HEK293 (cell line): ENCODE measurements around the gene TSHZ3.

Source experiments
- EGR2 ChIP-seq: fragments of 450-650 bp; formaldehyde crosslinking; IDR thresholded peaks from 2 replicates; pipeline ENCODE4 v1.5.1; 2016; ENCODE audit warnings: low read depth, missing biosample characterization, missing genetic modification characterization
- KLF1 ChIP-seq: fragments of 450-650 bp; formaldehyde crosslinking; IDR thresholded peaks from 2 replicates; pipeline ENCODE4 v1.5.1; 2016; ENCODE audit warnings: missing biosample characterization, missing genetic modification characterization
- KLF8 ChIP-seq: fragments of 450-650 bp; formaldehyde crosslinking; IDR thresholded peaks from 2 replicates; pipeline ENCODE4 v1.5.1; 2016; ENCODE audit warnings: missing biosample characterization, missing genetic modification characterization
- KLF9 ChIP-seq: fragments of 450-650 bp; formaldehyde crosslinking; IDR thresholded peaks from 2 replicates; pipeline ENCODE4 v1.5.1; 2016; ENCODE audit warnings: missing biosample characterization, missing genetic modification characterization, low read depth
- PBX3 ChIP-seq: sonication (generic); formaldehyde crosslinking; IDR thresholded peaks from 2 replicates; pipeline ENCODE4 v1.8.1; 2022; ENCODE audit warnings: mild to moderate bottlenecking, moderate library complexity, missing genetic modification reagents
- SCRT2 ChIP-seq: fragments of 450-650 bp; formaldehyde crosslinking; IDR thresholded peaks from 2 replicates; pipeline ENCODE4 v1.5.1; 2016; ENCODE audit warnings: missing biosample characterization, missing genetic modification characterization
- ZBTB11 ChIP-seq: fragments of 450-650 bp; formaldehyde crosslinking; conservative IDR thresholded peaks from 2 replicates; pipeline ENCODE4 v1.5.1; 2016; ENCODE audit warnings: low read depth, missing biosample characterization, missing genetic modification characterization
- ZBTB21 ChIP-seq: fragments of 450-650 bp; formaldehyde crosslinking; IDR thresholded peaks from 2 replicates; pipeline ENCODE4 v1.5.1; 2017; ENCODE audit warnings: missing biosample characterization, missing genetic modification characterization
- ZBTB44 ChIP-seq: fragments of 450-650 bp; IDR thresholded peaks from 2 replicates; pipeline ENCODE4 v1.5.1; 2018; ENCODE audit warnings: missing biosample characterization, mild to moderate bottlenecking, missing genetic modification characterization
- ZIC2 ChIP-seq: fragments of 450-650 bp; formaldehyde crosslinking; IDR thresholded peaks from 2 replicates; pipeline ENCODE4 v1.5.1; 2016; ENCODE audit warnings: missing biosample characterization, missing genetic modification characterization
- ZNF133 ChIP-seq: fragments of 450-650 bp; formaldehyde crosslinking; IDR thresholded peaks from 2 replicates; pipeline ENCODE4 v1.5.1; 2016; ENCODE audit warnings: missing biosample characterization, missing genetic modification characterization
- ZNF184 ChIP-seq: fragments of 450-650 bp; IDR thresholded peaks from 2 replicates; pipeline ENCODE4 v1.5.1; 2018; ENCODE audit warnings: missing biosample characterization, mild to moderate bottlenecking, missing genetic modification characterization
- ZNF23 ChIP-seq: fragments of 450-650 bp; formaldehyde crosslinking; IDR thresholded peaks from 2 replicates; pipeline ENCODE4 v1.5.1; 2016; ENCODE audit warnings: missing biosample characterization, missing genetic modification characterization, borderline replicate concordance
- ZNF341 ChIP-seq: fragments of 450-650 bp; formaldehyde crosslinking; IDR thresholded peaks from 2 replicates; pipeline ENCODE4; 2016; ENCODE audit warnings: low read depth, missing biosample characterization, missing genetic modification characterization
- ZNF416 ChIP-seq: fragments of 450-650 bp; formaldehyde crosslinking; IDR thresholded peaks from 2 replicates; pipeline ENCODE4 v1.5.1; 2016; ENCODE audit warnings: missing biosample characterization, missing genetic modification characterization
- ZNF488 ChIP-seq: fragments of 450-650 bp; formaldehyde crosslinking; IDR thresholded peaks from 2 replicates; pipeline ENCODE4 v1.5.1; 2016; ENCODE audit warnings: missing biosample characterization, missing genetic modification characterization
- ZNF549 ChIP-seq: fragments of 450-650 bp; IDR thresholded peaks from 2 replicates; pipeline ENCODE4 v1.5.1; 2018; ENCODE audit warnings: missing biosample characterization, missing genetic modification characterization, mild to moderate bottlenecking, inconsistent platforms, moderate library complexity
- ZNF561 ChIP-seq: fragments of 450-650 bp; IDR thresholded peaks from 2 replicates; pipeline ENCODE4 v1.5.1; 2018; ENCODE audit warnings: missing biosample characterization, missing genetic modification characterization, borderline replicate concordance
- ZNF670 ChIP-seq: fragments of 450-650 bp; formaldehyde crosslinking; IDR thresholded peaks from 2 replicates; pipeline ENCODE4 v1.5.1; 2016; ENCODE audit warnings: missing biosample characterization, missing genetic modification characterization, low read depth
- ZNF785 ChIP-seq: fragments of 450-650 bp; formaldehyde crosslinking; IDR thresholded peaks from 2 replicates; pipeline ENCODE4 v1.5.1; 2016; ENCODE audit warnings: missing biosample characterization, missing genetic modification characterization
- ZSCAN4 ChIP-seq: fragments of 450-650 bp; formaldehyde crosslinking; IDR thresholded peaks from 2 replicates; pipeline ENCODE4 v1.5.1; 2017; ENCODE audit warnings: missing biosample characterization, missing genetic modification characterization
- TF ChIP-seq, protein P1 (sequence below): fragments of 450-650 bp; formaldehyde crosslinking; IDR thresholded peaks from 2 replicates; pipeline ENCODE4 v1.5.1; 2017; ENCODE audit warnings: missing biosample characterization, mild to moderate bottlenecking, missing genetic modification characterization, moderate library complexity
- TF ChIP-seq, protein P2 (sequence below): fragments of 450-650 bp; formaldehyde crosslinking; IDR thresholded peaks from 2 replicates; pipeline ENCODE4 v1.5.1; 2016; ENCODE audit warnings: missing biosample characterization, missing genetic modification characterization
- TF ChIP-seq, protein P3 (sequence below): fragments of 450-650 bp; formaldehyde crosslinking; IDR thresholded peaks from 2 replicates; pipeline ENCODE4 v1.5.1; 2016; ENCODE audit warnings: missing biosample characterization, missing genetic modification characterization

TSHZ3 gene

GRCh38 chr19:31350033-31350692 lies 927 bp upstream of the TSHZ3 start (continued):
- TF ChIP-seq ZBTB21 (no peak), ZNF341 (tag by site-specific recombination) (0 out of 2 replicates have a peak, but pooled peaks have one; percentile 16), PBX3 (no peak), ZNF184 (no peak), KLF9 (tag by site-specific recombination) (peak; percentile 86), SCRT2 (no peak), KLF1 (tag by site-specific recombination) (peak; percentile 76), ZNF670 (tag by site-specific recombination) (no peak), ZSCAN4 (no peak), ZNF133 (tag by site-specific recombination) (no peak), ZNF488 (no peak), ZNF549 (tag by site-specific recombination) (no peak), ZBTB44 (tag by site-specific recombination) (no peak; the same call in 1 of the 2 replicates), ZIC2 (tag by site-specific recombination) (peak; percentile 69), ZNF561 (tag by site-specific recombination) (peak; percentile 76; the same call in 1 of the 2 replicates), ZNF416 (no peak), ZNF23 (tag by site-specific recombination) (no peak), KLF8 (tag by site-specific recombination) (peak; percentile 94), ZNF785 (tag by site-specific recombination) (no peak), ZBTB11 (tag by site-specific recombination) (peak; percentile 27; the same call in 1 of the 2 replicates), EGR2 (tag by site-specific recombination) (peak; percentile 65)
- TF ChIP-seq, protein P1, sequence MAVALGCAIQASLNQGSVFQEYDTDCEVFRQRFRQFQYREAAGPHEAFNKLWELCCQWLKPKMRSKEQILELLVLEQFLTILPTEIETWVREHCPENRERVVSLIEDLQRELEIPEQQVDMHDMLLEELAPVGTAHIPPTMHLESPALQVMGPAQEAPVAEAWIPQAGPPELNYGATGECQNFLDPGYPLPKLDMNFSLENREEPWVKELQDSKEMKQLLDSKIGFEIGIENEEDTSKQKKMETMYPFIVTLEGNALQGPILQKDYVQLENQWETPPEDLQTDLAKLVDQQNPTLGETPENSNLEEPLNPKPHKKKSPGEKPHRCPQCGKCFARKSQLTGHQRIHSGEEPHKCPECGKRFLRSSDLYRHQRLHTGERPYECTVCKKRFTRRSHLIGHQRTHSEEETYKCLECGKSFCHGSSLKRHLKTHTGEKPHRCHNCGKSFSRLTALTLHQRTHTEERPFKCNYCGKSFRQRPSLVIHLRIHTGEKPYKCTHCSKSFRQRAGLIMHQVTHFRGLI (tag by site-specific recombination) = peak; percentile 69; the same call in 1 of the 2 replicates
- TF ChIP-seq, protein P2, sequence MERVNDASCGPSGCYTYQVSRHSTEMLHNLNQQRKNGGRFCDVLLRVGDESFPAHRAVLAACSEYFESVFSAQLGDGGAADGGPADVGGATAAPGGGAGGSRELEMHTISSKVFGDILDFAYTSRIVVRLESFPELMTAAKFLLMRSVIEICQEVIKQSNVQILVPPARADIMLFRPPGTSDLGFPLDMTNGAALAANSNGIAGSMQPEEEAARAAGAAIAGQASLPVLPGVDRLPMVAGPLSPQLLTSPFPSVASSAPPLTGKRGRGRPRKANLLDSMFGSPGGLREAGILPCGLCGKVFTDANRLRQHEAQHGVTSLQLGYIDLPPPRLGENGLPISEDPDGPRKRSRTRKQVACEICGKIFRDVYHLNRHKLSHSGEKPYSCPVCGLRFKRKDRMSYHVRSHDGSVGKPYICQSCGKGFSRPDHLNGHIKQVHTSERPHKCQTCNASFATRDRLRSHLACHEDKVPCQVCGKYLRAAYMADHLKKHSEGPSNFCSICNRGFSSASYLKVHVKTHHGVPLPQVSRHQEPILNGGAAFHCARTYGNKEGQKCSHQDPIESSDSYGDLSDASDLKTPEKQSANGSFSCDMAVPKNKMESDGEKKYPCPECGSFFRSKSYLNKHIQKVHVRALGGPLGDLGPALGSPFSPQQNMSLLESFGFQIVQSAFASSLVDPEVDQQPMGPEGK = peak; percentile 91
- TF ChIP-seq, protein P3, sequence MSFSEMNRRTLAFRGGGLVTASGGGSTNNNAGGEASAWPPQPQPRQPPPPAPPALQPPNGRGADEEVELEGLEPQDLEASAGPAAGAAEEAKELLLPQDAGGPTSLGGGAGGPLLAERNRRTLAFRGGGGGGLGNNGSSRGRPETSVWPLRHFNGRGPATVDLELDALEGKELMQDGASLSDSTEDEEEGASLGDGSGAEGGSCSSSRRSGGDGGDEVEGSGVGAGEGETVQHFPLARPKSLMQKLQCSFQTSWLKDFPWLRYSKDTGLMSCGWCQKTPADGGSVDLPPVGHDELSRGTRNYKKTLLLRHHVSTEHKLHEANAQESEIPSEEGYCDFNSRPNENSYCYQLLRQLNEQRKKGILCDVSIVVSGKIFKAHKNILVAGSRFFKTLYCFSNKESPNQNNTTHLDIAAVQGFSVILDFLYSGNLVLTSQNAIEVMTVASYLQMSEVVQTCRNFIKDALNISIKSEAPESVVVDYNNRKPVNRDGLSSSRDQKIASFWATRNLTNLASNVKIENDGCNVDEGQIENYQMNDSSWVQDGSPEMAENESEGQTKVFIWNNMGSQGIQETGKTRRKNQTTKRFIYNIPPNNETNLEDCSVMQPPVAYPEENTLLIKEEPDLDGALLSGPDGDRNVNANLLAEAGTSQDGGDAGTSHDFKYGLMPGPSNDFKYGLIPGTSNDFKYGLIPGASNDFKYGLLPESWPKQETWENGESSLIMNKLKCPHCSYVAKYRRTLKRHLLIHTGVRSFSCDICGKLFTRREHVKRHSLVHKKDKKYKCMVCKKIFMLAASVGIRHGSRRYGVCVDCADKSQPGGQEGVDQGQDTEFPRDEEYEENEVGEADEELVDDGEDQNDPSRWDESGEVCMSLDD = peak; percentile 57
